Psoas muscle (tissue), 8 donors: Measurements from ENCODE around the gene FAM135A. TPM values are rescaled to one million over a fixed set of nuclear protein-coding genes. Genes with fewer than 3 reads are reported as not detected.
A peak's percentile ranks its signal among the peaks of the same experiment; 100 is the strongest.

ENCODE experiments used
- ATAC-seq, 4 donors: fragments of 200-7000 bp; cut with Tn5 transposase; one replicate each; pipeline ENCODE4 v1.9.1; 2020; ENCODE audit warnings: moderate library complexity in 3 of 4, mild to moderate bottlenecking in 2 of 4
- DNase-seq, 2 donors: peaks; one replicate each; pipeline ENCODE4 v3.0.0-alpha.2; 2020
- H3K27ac ChIP-seq: fragments of 200-600 bp; one replicate; pipeline ENCODE4 v1.8.0; 2022
- H3K27me3 ChIP-seq, 3 donors: fragments of 200-600 bp in 1 of 3; one replicate each; pipeline versions ENCODE4 v1.6.1 to v1.8.0; 2013 to 2022; ENCODE audit warnings: low read length in 2 of 3, mild to moderate bottlenecking in 2 of 3, moderate library complexity in 1 of 3; ENCODE audit not compliant: insufficient read depth in 3 of 3
- H3K36me3 ChIP-seq, 2 donors: fragments of 200-600 bp in 1 of 2; one replicate each; pipeline versions ENCODE4 v1.6.1 to v1.8.0; 2013 to 2022; ENCODE audit warnings: low read depth in 1 of 2, mild to moderate bottlenecking in 1 of 2, moderate library complexity in 1 of 2; ENCODE audit not compliant: insufficient read depth in 1 of 2
- H3K4me1 ChIP-seq: fragments of 200-600 bp; one replicate; pipeline ENCODE4 v1.8.0; 2022
- H3K4me3 ChIP-seq: fragments of 200-600 bp; one replicate; pipeline ENCODE4 v1.8.0; 2022; ENCODE audit warnings: mild to moderate bottlenecking
- H3K9me3 ChIP-seq: fragments of 200-600 bp; one replicate; pipeline ENCODE4 v1.8.0; 2022
- CTCF ChIP-seq: fragments of 200-600 bp; IDR thresholded peaks from one replicate; pipeline ENCODE4 v1.8.0; 2022; ENCODE audit warnings: antibody characterized with exemption
- WGBS, 3 donors: extraction: QIAGEN DNeasy Blood & Tissue Kit; methylation state at CpG; one replicate each; pipeline versions ENCODE4 v1.1.6 to v1.1.7; 2013; 5-methylcytosine and 5-hydroxymethylcytosine counted together
- intact Hi-C, 2 donors: fragments of 100-400 bp; cut with DNase I; formaldehyde crosslinking; loops; one replicate each; pipeline versions ENCODE4 v1.11.0 to v1.14.2; 2022
- polyA plus RNA-seq, 3 donors: library from polyadenylated mRNA; stranded (reverse); fragments of 200-250 nt; gene quantifications; one replicate each; pipeline ENCODE4 v1.2.3, GENCODE V29; 2013
- total RNA-seq, 4 donors: library from RNA; stranded (reverse); fragmentation: NEBNext Ultra II Directional in 2 of 4; extraction: Animal tissue kit (Norgen Biotek cat#: 25700) in 2 of 4; gene quantifications; one replicate each; pipeline versions ENCODE4 v1.2.1 to v1.2.4, GENCODE V29; 2021 to 2023
- donor health status: healthy with polysubstance abuse.
- donor health status: DM: no; HTN: no; CAD: no; lungs with moderate emphysema.
- donor health status: Bipolar disorder and iron deficiency.
- donor health status: healthy.
- donor health status: DM: yes; HTN: yes; CAD: no.
- donor health status: DM: no; HTN: no; CAD: no.
- donor health status: DM: no; HTN: no; CAD: no.
- donor health status: DM: yes; HTN: yes; CAD: no.

Gene FAM135A
- total and polyA plus RNA-seq, 7 donors = 2.3 to 9.1 (median 4.3) TPM

- Histone ChIP-seq H3K27me3 (peaks cover 0 to under 1% (median 0%) of the 10 kb centered on the region in 3 donors), H3K27ac (no peak overlapping the region), H3K9me3 (no peaks in the 10 kb centered on the region), H3K4me3 (no peak overlapping the region), H3K36me3 (no peaks in the 10 kb centered on the region), H3K4me1 (no peaks in the 10 kb centered on the region)
- ATAC-seq (no peak), DNase-seq (no peak)
- no peak for TF ChIP-seq CTCF
- intact Hi-C loops = loop anchor here in 1 of 2 donors (5.0 kb wide), 2 partner anchors 256 to 276 kb away; partner anchors contain the start of gene SMAP1
- WGBS, 3 donors = 93 to 95% (median 93%) methylated on average over 7 of the region's 7 CpGs
Observed at GRCh38 chr6:70411542-70412251, 1.6 kb upstream of the FAM135A start.

- TF ChIP-seq CTCF = no peak
- H3K9me3 ChIP-seq = no peaks in the 10 kb centered on the region
- 34 to 36% (median 35%) methylated on average over 25 of the region's 25 CpGs for WGBS, 3 donors
- peak overlapping the region; percentile 72 for H3K27ac ChIP-seq
- no peak for DNase-seq
- no peaks in the 10 kb centered on the region for H3K4me1 ChIP-seq
- intact Hi-C loops = loop anchor here in 1 of 2 donors (5.0 kb wide), 2 partner anchors 255 to 275 kb away; partner anchors contain the start of gene SMAP1
- H3K4me3 ChIP-seq = peak overlapping the region; percentile 94
- H3K36me3 ChIP-seq = peaks cover 0 to 2% of the 10 kb centered on the region in 2 donors
- no peaks in the 10 kb centered on the region for H3K27me3 ChIP-seq
- peak; percentile 43 to 58 (median 46) for ATAC-seq
Observed at GRCh38 chr6:70412252-70413113, 825 bp upstream of the FAM135A start.

GRCh38 chr6:70413992-70414494 is 735 bp downstream of the FAM135A start:
- Histone ChIP-seq H3K36me3 (peaks cover 4 to 14% of the 10 kb centered on the region in 2 donors), H3K27me3 (no peaks in the 10 kb centered on the region), H3K4me1 (no peaks in the 10 kb centered on the region), H3K9me3 (no peaks in the 10 kb centered on the region), H3K27ac (peak overlapping the region; percentile 72), H3K4me3 (peak overlapping the region; percentile 94)
- no peak for ATAC-seq
- intact Hi-C loops = loop anchor here in 1 of 2 donors (5.0 kb wide), 2 partner anchors 253 to 273 kb away; partner anchors contain the start of gene SMAP1
- TF ChIP-seq CTCF = no peak
- no peak for DNase-seq
- WGBS, 3 donors = 1 to 3% (median 1%) methylated on average over 19 to 20 of the region's 20 CpGs

GRCh38 chr6:70414813-70415212 is 1.5 kb downstream of the FAM135A start:
- H3K27me3 ChIP-seq = no peaks in the 10 kb centered on the region
- intact Hi-C loops = loop anchor here in 1 of 2 donors (5.0 kb wide), 3 partner anchors 252 to 433 kb away; partner anchors contain the start of gene SMAP1
- no peak for TF ChIP-seq CTCF
- DNase-seq (no peak), ATAC-seq (no peak)
- H3K4me1 ChIP-seq = no peaks in the 10 kb centered on the region
- no peak overlapping the region for H3K27ac ChIP-seq
- WGBS, 3 donors = 63 to 79% (median 73%) methylated on average over 2 of the region's 2 CpGs
- peak overlapping the region; percentile 94 for H3K4me3 ChIP-seq
- no peaks in the 10 kb centered on the region for H3K9me3 ChIP-seq
- H3K36me3 ChIP-seq = peaks cover 4 to 22% of the 10 kb centered on the region in 2 donors
